HCT116 (cell line): ENCODE measurements around the gene BTBD18. TPM values are rescaled to one million over a fixed set of nuclear protein-coding genes. Genes with fewer than 3 reads are reported as not detected.

Experiments
- ATAC-seq: fragments of 200-7000 bp; cut with Tn5 transposase; 2 replicates; pipeline ENCODE4 v1.9.1; 2020; ENCODE audit warnings: mild to moderate bottlenecking, moderate library complexity
- BruUV-seq: library from RNA; stranded (reverse); fragments of 400-500 nt; replicated peaks from 2 replicates; lab custom pipeline; 2021; lab: Mats Ljungman, UMichigan
- CTCF ChIA-PET: fragments of 300-600 bp; sonication (Branson Sonifier 250); formaldehyde crosslinking; loops from one replicate; lab custom pipeline; 2021; ENCODE audit warnings: antibody characterized with exemption; lab: Charles Lee
- POLR2A ChIA-PET: fragments of 300-600, 350-600 bp; sonication (Branson Sonifier 250); formaldehyde crosslinking; loops from one replicate; lab custom pipeline; 2021; ENCODE audit warnings: antibody characterized with exemption; lab: Charles Lee
- RAD21 ChIA-PET, 2 experiments: fragments of 300-600 bp; sonication (Branson Sonifier 250); formaldehyde crosslinking; loops; one replicate each; lab custom pipeline; 2023; ENCODE audit warnings: low total read pairs in 2 of 2; ENCODE audit not compliant: uncharacterized antibody in 2 of 2, unreplicated experiment in 2 of 2, low non-redundant PET in 1 of 2; lab: Charles Lee
- DNase-seq: peaks from one replicate; pipeline ENCODE4 v3.0.0-alpha.2; 2010; ENCODE audit warnings: low read depth, low spot score
- H2AFZ ChIP-seq: fragments of 200-600 bp; shearing (Covaris generic), sonication (generic); 2 replicates; pipeline ENCODE4 v1.6.1; 2017; ENCODE audit warnings: low read depth, mixed run types, mixed read lengths, antibody characterized with exemption, low read length; ENCODE audit not compliant: poor library complexity, severe bottlenecking
- H3K27ac ChIP-seq: 2 replicates; pipeline ENCODE4 v1.5.1; 2012; ENCODE audit warnings: low read depth, low read length
- H3K27me3 ChIP-seq: fragments of 200-600 bp; sonication (generic); 2 replicates; pipeline ENCODE4 v1.6.1; 2016; ENCODE audit warnings: mixed run types, low read length, mixed read lengths; ENCODE audit not compliant: insufficient read depth
- H3K36me3 ChIP-seq, 2 experiments: fragments of 200-500 bp in 1 of 2; fragments of 200-600 bp in 1 of 2; sonication (Bioruptor generic) in 1 of 2; sonication (generic) in 1 of 2; 2 replicates each; pipeline versions ENCODE4 v1.5.1 to v1.6.1; 2014 to 2016; ENCODE audit warnings: low read length in 2 of 2, inconsistent platforms in 1 of 2, mixed read lengths in 1 of 2, mixed run types in 1 of 2; ENCODE audit not compliant: insufficient read depth in 2 of 2, control insufficient read depth in 1 of 2
- H3K4me1 ChIP-seq, 2 experiments: fragments of 200-600 bp in 1 of 2; sonication (generic) in 1 of 2; 2 replicates each; pipeline versions ENCODE4 v1.5.1 to v1.6.1; 2012 to 2017; ENCODE audit warnings: low read length in 2 of 2, inconsistent platforms in 1 of 2, mild to moderate bottlenecking in 1 of 2, mixed read lengths in 1 of 2, mixed run types in 1 of 2, moderate library complexity in 1 of 2; ENCODE audit not compliant: insufficient read depth in 2 of 2, control insufficient read depth in 1 of 2
- H3K4me2 ChIP-seq: fragments of 200-600 bp; sonication (generic); 2 replicates; pipeline ENCODE4 v1.6.1; 2017; ENCODE audit warnings: mixed run types, low read length, mixed read lengths
- H3K4me3 ChIP-seq, 2 experiments: fragments of 200-600 bp in 1 of 2; sonication (generic) in 1 of 2; replicated peaks in 1 of 2; 2 replicates each; pipeline ENCODE4 v1.5.1; 2011 to 2016; ENCODE audit warnings: low read length in 2 of 2, control low read depth in 1 of 2, low read depth in 1 of 2, mild to moderate bottlenecking in 1 of 2, mixed read lengths in 1 of 2, mixed run types in 1 of 2
- H3K79me2 ChIP-seq: fragments of 200-600 bp; sonication (generic); 2 replicates; pipeline ENCODE4 v1.6.1; 2017; ENCODE audit warnings: mild to moderate bottlenecking, mixed run types, low read length, moderate library complexity, mixed read lengths; ENCODE audit not compliant: insufficient read depth
- H3K9ac ChIP-seq: fragments of 200-600 bp; sonication (generic); 2 replicates; pipeline ENCODE4 v1.6.1; 2016; ENCODE audit warnings: low read length, mixed read lengths
- H3K9me2 ChIP-seq: fragments of 200-600 bp; sonication (generic), shearing (Covaris generic); 2 replicates; pipeline ENCODE4 v1.6.1; 2017; ENCODE audit warnings: mixed run types, mild to moderate bottlenecking, moderate library complexity; ENCODE audit not compliant: insufficient read depth
- H3K9me3 ChIP-seq, 2 experiments: fragments of 200-500 bp in 1 of 2; fragments of 200-600 bp in 1 of 2; sonication (Bioruptor generic) in 1 of 2; sonication (generic) in 1 of 2; 2 replicates each; pipeline ENCODE4 v1.6.1; 2014 to 2017; ENCODE audit warnings: low read length in 2 of 2, mixed read lengths in 2 of 2, inconsistent platforms in 1 of 2, low read depth in 1 of 2, mild to moderate bottlenecking in 1 of 2, mixed run types in 1 of 2, moderate library complexity in 1 of 2; ENCODE audit not compliant: control insufficient read depth in 1 of 2, insufficient read depth in 1 of 2
- H4K20me1 ChIP-seq: fragments of 200-600 bp; sonication (generic), shearing (Covaris generic); 2 replicates; pipeline ENCODE4 v1.6.1; 2017; ENCODE audit warnings: mixed run types, mild to moderate bottlenecking, moderate library complexity; ENCODE audit not compliant: insufficient read depth
- ELF1 ChIP-seq: IDR thresholded peaks from 2 replicates; pipeline ENCODE4 v1.6.1; 2012; ENCODE audit warnings: low read depth, borderline replicate concordance
- POLR2A ChIP-seq: IDR thresholded peaks from 2 replicates; pipeline ENCODE4 v1.7.0; 2011; ENCODE audit warnings: borderline replicate concordance; ENCODE audit not compliant: insufficient read depth, insufficient read length; ENCODE audit errors: extremely low read depth
- SIN3A ChIP-seq: IDR thresholded peaks from 2 replicates; pipeline ENCODE4 v1.6.1; 2012; ENCODE audit warnings: low read depth
- YY1 ChIP-seq: IDR thresholded peaks from 2 replicates; pipeline ENCODE4 v1.6.1; 2011; ENCODE audit warnings: low read length, low read depth, moderate library complexity, mild to moderate bottlenecking; ENCODE audit not compliant: insufficient replicate concordance; ENCODE audit errors: extremely low read depth
- ZFX ChIP-seq: fragments of 450-650 bp; IDR thresholded peaks from 2 replicates; pipeline ENCODE4 v1.6.1; 2017
- ZNF274 ChIP-seq: fragments of 200-500 bp; sonication (Bioruptor generic); IDR thresholded peaks from 2 replicates; pipeline ENCODE4 v1.6.1; 2014; ENCODE audit warnings: mild to moderate bottlenecking, low read depth, low read length, inconsistent platforms
- intact Hi-C: fragments of 100-400 bp; cut with micrococcal nuclease; formaldehyde crosslinking; loops from 2 replicates; pipeline ENCODE4 v1.10.0; 2022
- total RNA-seq: library from RNA; stranded (reverse); gene quantifications from one replicate; pipeline ENCODE4 v1.2.1, GENCODE V29; 2021; ENCODE audit not compliant: unreplicated experiment

BTBD18 gene
- total RNA-seq, 1 experiment from 2014 or later, result not detected

DNA sequence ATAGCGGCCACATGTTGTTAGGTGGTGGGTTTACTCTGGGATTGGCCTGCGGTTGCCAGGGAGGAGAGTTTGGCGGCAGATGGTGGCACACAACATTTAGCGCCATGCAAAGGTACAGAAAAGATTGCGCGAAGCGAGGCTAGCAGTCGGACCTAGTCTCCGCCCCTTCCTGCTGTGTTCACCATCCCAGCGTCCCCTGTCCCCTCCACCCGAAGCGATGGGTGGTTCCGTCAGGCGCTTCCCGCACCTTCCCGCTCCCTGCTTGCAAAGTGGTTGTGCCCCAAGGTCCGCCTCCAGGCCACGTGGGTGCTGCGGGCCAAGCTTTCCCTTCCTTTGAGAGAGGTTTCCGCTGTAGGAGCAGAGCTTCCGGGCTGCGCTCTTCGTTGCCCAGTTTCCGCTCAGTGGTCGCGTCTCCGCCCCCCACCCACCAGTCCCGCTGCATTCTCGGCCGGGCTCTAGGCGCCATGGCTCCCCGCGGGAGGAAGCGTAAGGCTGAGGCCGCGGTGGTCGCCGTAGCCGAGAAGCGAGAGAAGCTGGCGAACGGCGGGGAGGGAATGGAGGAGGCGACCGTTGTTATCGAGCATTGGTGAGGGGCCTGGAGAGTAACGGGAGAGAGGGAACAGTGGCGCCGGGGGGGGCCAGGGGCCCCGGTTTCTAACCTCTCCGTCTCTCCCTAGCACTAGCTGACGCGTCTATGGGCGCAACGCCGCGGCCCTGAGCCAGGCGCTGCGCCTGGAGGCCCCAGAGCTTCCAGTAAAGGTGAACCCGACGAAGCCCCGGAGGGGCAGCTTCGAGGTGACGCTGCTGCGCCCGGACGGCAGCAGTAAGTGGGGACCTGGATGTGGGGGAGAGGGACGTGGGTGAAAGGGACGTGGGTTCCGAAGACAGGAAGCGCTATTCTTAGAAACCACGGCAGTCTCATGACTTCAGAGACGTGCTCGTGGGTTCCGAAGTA lies 10.2 kb downstream of the BTBD18 start, which contains the start of gene SELENOH (continued):
- TF ChIP-seq SIN3A (peak; percentile 83; the same call in 1 of the 2 replicates), YY1 (peak; percentile 65), ELF1 (peak; percentile 65; the same call in 1 of the 2 replicates)

GRCh38 chr11:57735619-57736298 lies 15.9 kb downstream of the BTBD18 start:
- Histone ChIP-seq H3K27me3 (no peaks in the 10 kb centered on the region), H3K27ac (no peak overlapping the region), H3K9me3 (no peaks in the 10 kb centered on the region), H2AFZ (no peak overlapping the region), H3K9me2 (no peaks in the 10 kb centered on the region), H3K4me2 (no peak overlapping the region), H3K79me2 (peaks cover 80% of the 10 kb centered on the region), H3K4me3 (no peak overlapping the region), H3K9ac (no peak overlapping the region), H3K36me3 (peaks cover 5 to 30% of the 10 kb centered on the region in 2 experiments), H4K20me1 (no peaks in the 10 kb centered on the region; the same call in 1 of the 2 replicates), H3K4me1 (peaks cover 23 to 42% of the 10 kb centered on the region in 2 experiments)
- BruUV-seq, result no TSS peak
- DNase-seq (no peak), ATAC-seq (no peak)
- intact Hi-C loops, result no loop called here
- TF ChIP-seq ZFX (no peak), ZNF274 (no peak), POLR2A (no peak)
- POLR2A ChIA-PET, result no interaction called here
- CTCF ChIA-PET, result no interaction called here
- RAD21 ChIA-PET, result interaction anchor here in 1 of 2 experiments (0.5 kb wide), 1 partner anchor 33 kb away, joined by 5 read pairs; no protein-coding TSS in a partner anchor
